Measurements from ENCODE around the gene VTCN1.
A peak's percentile ranks its signal among the peaks of the same experiment; 100 is the strongest.

Gene VTCN1

DNA sequence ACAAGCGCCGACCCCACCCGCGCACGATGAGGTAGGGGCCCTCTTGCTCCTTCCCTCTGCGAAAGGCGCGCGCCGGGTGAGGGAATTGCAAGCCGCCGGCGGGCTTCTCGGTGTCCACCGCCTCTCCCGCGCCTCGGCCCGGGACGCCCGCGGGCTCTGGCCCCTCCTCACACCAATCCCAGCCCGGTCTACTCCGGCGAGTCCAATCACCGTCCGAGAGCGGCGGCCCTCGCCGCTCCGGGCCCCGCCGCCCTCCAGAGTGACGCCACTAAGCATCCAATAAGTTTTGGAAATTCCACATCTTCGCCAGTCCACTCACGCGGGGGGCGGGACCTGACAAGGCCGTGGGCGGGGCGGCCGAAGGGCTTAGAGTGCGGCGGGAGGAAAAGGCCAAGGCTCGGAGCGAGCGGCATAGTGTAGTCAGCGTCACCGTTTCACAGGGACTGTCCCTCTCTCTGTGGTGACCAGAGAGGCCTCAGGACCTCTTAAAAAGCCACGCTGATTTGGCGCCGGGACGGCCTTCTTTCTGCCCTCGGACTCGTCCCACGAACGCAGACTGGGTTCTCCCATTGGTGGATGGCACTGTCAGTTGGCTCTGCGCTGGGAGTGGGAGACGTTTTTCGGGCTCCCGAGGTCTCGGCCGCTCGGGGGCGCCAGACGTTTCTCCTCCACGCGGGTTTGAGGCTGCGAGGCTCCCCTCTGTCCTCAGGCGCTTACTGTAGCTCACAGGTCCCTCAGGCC lies 89.0 kb downstream of the VTCN1 start, which contains the start of gene TRIM45 (continued):
- TF ChIP-seq, protein P1, sequence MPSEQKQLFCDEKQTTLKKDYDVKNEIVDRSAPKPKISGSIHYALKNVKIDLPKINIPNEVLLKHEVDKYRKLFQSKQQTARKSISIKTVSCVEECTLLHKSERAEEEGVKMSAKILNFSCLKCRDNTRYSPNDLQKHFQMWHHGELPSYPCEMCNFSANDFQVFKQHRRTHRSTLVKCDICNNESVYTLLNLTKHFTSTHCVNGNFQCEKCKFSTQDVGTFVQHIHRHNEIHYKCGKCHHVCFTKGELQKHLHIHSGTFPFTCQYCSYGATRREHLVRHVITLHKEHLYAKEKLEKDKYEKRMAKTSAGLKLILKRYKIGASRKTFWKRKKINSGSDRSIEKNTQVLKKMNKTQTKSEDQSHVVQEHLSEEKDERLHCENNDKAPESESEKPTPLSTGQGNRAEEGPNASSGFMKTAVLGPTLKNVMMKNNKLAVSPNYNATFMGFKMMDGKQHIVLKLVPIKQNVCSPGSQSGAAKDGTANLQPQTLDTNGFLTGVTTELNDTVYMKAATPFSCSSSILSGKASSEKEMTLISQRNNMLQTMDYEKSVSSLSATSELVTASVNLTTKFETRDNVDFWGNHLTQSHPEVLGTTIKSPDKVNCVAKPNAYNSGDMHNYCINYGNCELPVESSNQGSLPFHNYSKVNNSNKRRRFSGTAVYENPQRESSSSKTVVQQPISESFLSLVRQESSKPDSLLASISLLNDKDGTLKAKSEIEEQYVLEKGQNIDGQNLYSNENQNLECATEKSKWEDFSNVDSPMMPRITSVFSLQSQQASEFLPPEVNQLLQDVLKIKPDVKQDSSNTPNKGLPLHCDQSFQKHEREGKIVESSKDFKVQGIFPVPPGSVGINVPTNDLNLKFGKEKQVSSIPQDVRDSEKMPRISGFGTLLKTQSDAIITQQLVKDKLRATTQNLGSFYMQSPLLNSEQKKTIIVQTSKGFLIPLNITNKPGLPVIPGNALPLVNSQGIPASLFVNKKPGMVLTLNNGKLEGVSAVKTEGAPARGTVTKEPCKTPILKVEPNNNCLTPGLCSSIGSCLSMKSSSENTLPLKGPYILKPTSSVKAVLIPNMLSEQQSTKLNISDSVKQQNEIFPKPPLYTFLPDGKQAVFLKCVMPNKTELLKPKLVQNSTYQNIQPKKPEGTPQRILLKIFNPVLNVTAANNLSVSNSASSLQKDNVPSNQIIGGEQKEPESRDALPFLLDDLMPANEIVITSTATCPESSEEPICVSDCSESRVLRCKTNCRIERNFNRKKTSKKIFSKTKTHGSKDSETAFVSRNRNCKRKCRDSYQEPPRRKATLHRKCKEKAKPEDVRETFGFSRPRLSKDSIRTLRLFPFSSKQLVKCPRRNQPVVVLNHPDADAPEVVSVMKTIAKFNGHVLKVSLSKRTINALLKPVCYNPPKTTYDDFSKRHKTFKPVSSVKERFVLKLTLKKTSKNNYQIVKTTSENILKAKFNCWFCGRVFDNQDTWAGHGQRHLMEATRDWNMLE (tag by site-specific recombination; conservative IDR thresholded peaks at IDR 0.05; ENCODE audit: low read depth) = 0 out of 2 replicates have a peak, but pooled peaks have one; percentile 13
- TF ChIP-seq ZNF335 (tag by site-specific recombination; conservative IDR thresholded peaks at IDR 0.05) (peak; percentile 85), RBAK (tag by site-specific recombination; IDR thresholded peaks at IDR 0.05) (no peak), ZXDB (tag by site-specific recombination; IDR thresholded peaks at IDR 0.05) (peak; percentile 73), ZFP69B (tag by site-specific recombination; IDR thresholded peaks at IDR 0.05) (0 out of 2 replicates have a peak, but pooled peaks have one; percentile 28), ZNF324 (tag by site-specific recombination; IDR thresholded peaks at IDR 0.05) (0 out of 2 replicates have a peak, but pooled peaks have one; percentile 41)
- TF ChIP-seq, protein P2, sequence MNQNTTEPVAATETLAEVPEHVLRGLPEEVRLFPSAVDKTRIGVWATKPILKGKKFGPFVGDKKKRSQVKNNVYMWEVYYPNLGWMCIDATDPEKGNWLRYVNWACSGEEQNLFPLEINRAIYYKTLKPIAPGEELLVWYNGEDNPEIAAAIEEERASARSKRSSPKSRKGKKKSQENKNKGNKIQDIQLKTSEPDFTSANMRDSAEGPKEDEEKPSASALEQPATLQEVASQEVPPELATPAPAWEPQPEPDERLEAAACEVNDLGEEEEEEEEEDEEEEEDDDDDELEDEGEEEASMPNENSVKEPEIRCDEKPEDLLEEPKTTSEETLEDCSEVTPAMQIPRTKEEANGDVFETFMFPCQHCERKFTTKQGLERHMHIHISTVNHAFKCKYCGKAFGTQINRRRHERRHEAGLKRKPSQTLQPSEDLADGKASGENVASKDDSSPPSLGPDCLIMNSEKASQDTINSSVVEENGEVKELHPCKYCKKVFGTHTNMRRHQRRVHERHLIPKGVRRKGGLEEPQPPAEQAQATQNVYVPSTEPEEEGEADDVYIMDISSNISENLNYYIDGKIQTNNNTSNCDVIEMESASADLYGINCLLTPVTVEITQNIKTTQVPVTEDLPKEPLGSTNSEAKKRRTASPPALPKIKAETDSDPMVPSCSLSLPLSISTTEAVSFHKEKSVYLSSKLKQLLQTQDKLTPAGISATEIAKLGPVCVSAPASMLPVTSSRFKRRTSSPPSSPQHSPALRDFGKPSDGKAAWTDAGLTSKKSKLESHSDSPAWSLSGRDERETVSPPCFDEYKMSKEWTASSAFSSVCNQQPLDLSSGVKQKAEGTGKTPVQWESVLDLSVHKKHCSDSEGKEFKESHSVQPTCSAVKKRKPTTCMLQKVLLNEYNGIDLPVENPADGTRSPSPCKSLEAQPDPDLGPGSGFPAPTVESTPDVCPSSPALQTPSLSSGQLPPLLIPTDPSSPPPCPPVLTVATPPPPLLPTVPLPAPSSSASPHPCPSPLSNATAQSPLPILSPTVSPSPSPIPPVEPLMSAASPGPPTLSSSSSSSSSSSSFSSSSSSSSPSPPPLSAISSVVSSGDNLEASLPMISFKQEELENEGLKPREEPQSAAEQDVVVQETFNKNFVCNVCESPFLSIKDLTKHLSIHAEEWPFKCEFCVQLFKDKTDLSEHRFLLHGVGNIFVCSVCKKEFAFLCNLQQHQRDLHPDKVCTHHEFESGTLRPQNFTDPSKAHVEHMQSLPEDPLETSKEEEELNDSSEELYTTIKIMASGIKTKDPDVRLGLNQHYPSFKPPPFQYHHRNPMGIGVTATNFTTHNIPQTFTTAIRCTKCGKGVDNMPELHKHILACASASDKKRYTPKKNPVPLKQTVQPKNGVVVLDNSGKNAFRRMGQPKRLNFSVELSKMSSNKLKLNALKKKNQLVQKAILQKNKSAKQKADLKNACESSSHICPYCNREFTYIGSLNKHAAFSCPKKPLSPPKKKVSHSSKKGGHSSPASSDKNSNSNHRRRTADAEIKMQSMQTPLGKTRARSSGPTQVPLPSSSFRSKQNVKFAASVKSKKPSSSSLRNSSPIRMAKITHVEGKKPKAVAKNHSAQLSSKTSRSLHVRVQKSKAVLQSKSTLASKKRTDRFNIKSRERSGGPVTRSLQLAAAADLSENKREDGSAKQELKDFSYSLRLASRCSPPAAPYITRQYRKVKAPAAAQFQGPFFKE (tag by site-specific recombination; IDR thresholded peaks at IDR 0.05; ENCODE audit: borderline replicate concordance) = no peak

DNA sequence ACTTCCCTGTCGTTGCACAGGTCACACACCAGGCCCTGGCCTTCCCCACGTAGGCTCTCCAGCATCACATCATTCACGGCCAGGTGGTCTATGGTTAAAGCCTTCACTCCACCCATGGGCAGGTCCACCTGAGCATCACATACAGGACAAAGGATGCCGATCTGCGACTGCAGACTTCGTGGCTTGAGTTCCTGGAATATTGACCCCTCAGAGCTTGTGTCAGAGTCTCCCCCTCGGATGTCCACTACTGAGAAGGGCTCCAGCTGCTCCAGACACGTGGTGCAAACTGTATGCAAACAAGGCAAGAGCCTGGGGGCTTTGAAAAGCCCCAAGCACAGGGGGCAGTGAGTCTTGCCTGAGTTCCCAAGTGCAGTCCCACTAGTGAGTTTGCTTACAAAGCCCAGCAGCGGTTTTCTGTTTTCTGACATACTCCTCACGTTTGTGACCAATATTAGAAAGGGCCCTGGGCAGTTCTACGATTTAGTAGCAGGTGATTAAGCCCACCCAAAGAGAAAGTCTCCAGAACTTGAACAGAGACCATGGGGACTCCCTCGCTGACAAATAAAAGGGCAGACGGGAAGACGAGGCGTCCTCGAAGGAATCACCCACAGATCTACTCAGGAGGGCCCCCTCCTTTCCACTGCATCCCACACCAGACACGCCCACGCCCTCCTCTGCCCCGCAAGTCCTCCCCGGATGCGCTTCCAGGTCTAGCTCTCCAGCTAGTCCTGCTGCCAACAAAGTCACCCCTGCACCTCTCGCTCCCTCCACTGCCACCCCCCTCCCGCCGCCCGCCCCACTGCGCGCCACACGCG lies 89.7 kb downstream of the VTCN1 start:
- POLR2A ChIA-PET = interaction anchor here (0.7 to 1.3 kb wide), 2 partner anchors 11 to 453 kb away, joined by 3 to 5 read pairs; partner anchors contain the start of gene IGSF3
- CTCF ChIA-PET = interaction anchor here (1.1 to 3.0 kb wide), 3 partner anchors 8 to 633 kb away, joined by 5 to 18 read pairs (median 9); no protein-coding TSS in a partner anchor
- Histone ChIP-seq H3K36me3 (ENCODE audit: control insufficient read depth in 2 of 2, insufficient read depth in 1 of 2, low read length in 2 of 2) (peaks cover 0 to 21% of the 10 kb centered on the region in 2 experiments; a peak in 2 of 3 replicates), H3K4me1 (ENCODE audit: control insufficient read depth, insufficient read depth, low read length) (no peaks in the 10 kb centered on the region), H3K4me3 (ENCODE audit: low read depth, low read length) (peak overlapping the region; percentile 80), H3K9me3 (ENCODE audit: control insufficient read depth, insufficient read depth, low read depth, low read length) (no peaks in the 10 kb centered on the region), H3K27ac (ENCODE audit: extremely low read depth, low read depth, low read length) (peak overlapping the region; percentile 77; the same call in 1 of the 2 replicates)
- TF ChIP-seq WT1 (tag by site-specific recombination; IDR thresholded peaks at IDR 0.05) = 0 out of 2 replicates have a peak, but pooled peaks have one; percentile 15
- no peak for TF ChIP-seq SETDB1 (IDR thresholded peaks at IDR 0.05; ENCODE audit: insufficient read length, low read length)
- peak; percentile 68 for TF ChIP-seq GLIS2 (tag by site-specific recombination; IDR thresholded peaks at IDR 0.05)
- no peak for TF ChIP-seq ZIC2 (tag by site-specific recombination; IDR thresholded peaks at IDR 0.05)
- peak; percentile 25; the same call in 1 of the 2 replicates for TF ChIP-seq KLF16 (tag by site-specific recombination; IDR thresholded peaks at IDR 0.05)
- TF ChIP-seq, protein P3, sequence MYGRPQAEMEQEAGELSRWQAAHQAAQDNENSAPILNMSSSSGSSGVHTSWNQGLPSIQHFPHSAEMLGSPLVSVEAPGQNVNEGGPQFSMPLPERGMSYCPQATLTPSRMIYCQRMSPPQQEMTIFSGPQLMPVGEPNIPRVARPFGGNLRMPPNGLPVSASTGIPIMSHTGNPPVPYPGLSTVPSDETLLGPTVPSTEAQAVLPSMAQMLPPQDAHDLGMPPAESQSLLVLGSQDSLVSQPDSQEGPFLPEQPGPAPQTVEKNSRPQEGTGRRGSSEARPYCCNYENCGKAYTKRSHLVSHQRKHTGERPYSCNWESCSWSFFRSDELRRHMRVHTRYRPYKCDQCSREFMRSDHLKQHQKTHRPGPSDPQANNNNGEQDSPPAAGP (tag by site-specific recombination; IDR thresholded peaks at IDR 0.05) = 0 out of 2 replicates have a peak, but pooled peaks have one; percentile 58
- TF ChIP-seq, protein P4, sequence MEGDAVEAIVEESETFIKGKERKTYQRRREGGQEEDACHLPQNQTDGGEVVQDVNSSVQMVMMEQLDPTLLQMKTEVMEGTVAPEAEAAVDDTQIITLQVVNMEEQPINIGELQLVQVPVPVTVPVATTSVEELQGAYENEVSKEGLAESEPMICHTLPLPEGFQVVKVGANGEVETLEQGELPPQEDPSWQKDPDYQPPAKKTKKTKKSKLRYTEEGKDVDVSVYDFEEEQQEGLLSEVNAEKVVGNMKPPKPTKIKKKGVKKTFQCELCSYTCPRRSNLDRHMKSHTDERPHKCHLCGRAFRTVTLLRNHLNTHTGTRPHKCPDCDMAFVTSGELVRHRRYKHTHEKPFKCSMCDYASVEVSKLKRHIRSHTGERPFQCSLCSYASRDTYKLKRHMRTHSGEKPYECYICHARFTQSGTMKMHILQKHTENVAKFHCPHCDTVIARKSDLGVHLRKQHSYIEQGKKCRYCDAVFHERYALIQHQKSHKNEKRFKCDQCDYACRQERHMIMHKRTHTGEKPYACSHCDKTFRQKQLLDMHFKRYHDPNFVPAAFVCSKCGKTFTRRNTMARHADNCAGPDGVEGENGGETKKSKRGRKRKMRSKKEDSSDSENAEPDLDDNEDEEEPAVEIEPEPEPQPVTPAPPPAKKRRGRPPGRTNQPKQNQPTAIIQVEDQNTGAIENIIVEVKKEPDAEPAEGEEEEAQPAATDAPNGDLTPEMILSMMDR (tag by site-specific recombination; IDR thresholded peaks at IDR 0.05) = 0 out of 2 replicates have a peak, but pooled peaks have one; percentile 20
- TF ChIP-seq ZXDB (tag by site-specific recombination; IDR thresholded peaks at IDR 0.05) = no peak
- no peak for TF ChIP-seq ZNF626 (tag by site-specific recombination; IDR thresholded peaks at IDR 0.05)
- no peak for TF ChIP-seq ZNF777 (tag by site-specific recombination; IDR thresholded peaks at IDR 0.05; ENCODE audit: borderline replicate concordance)
- no peak for TF ChIP-seq SCRT2 (tag by site-specific recombination; IDR thresholded peaks at IDR 0.05)
- peak; percentile 37 for TF ChIP-seq KLF1 (tag by site-specific recombination; IDR thresholded peaks at IDR 0.05)
